HG02623 (cell line): ENCODE data around the gene XYLT1.

Experiments
- ATAC-seq: cut with Tn5 transposase; IDR thresholded peaks from one replicate; pipeline ENCODE4 v1.9.1; 2021; ENCODE audit warnings: moderate library complexity; ENCODE audit not compliant: unreplicated experiment

The XYLT1 gene

GRCh38 chr16:17404941-17405689, 65.6 kb downstream of the XYLT1 start:
- ATAC-seq = no peak

- no peak for ATAC-seq
Observed at GRCh38 chr16:17403859-17404545, 66.8 kb downstream of the XYLT1 start.

GRCh38 chr16:17403156-17403809, 67.5 kb downstream of the XYLT1 start:
- no peak for ATAC-seq

- no peak for ATAC-seq
Observed at GRCh38 chr16:17397499-17397891, 73.3 kb downstream of the XYLT1 start.

GRCh38 chr16:17396762-17397498, 73.8 kb downstream of the XYLT1 start:
- no peak for ATAC-seq

GRCh38 chr16:17395849-17396480, 74.8 kb downstream of the XYLT1 start:
- no peak for ATAC-seq

GRCh38 chr16:17392857-17393692, 77.7 kb downstream of the XYLT1 start:
- no peak for ATAC-seq

GRCh38 chr16:17392127-17392856, 78.5 kb downstream of the XYLT1 start:
- no peak for ATAC-seq

- no peak for ATAC-seq
Observed at GRCh38 chr16:17391715-17392114, 79.0 kb downstream of the XYLT1 start.

GRCh38 chr16:17389384-17389783, 81.4 kb downstream of the XYLT1 start:
- no peak for ATAC-seq

GRCh38 chr16:17387256-17387655, 83.5 kb downstream of the XYLT1 start:
- ATAC-seq = no peak

GRCh38 chr16:17386229-17386628, 84.5 kb downstream of the XYLT1 start:
- ATAC-seq = no peak

- ATAC-seq = no peak
Observed at GRCh38 chr16:17384471-17384870, 86.3 kb downstream of the XYLT1 start.

GRCh38 chr16:17382949-17383863, 87.6 kb downstream of the XYLT1 start:
- no peak for ATAC-seq

- no peak for ATAC-seq
Observed at GRCh38 chr16:17382514-17382913, 88.2 kb downstream of the XYLT1 start.

GRCh38 chr16:17381784-17382183, 89.0 kb downstream of the XYLT1 start:
- ATAC-seq = no peak

- no peak for ATAC-seq
Observed at GRCh38 chr16:17380613-17381012, 90.1 kb downstream of the XYLT1 start.

- ATAC-seq = no peak
Observed at GRCh38 chr16:17379121-17379571, 91.6 kb downstream of the XYLT1 start.
